ENCODE measurements around the gene RNLS.

DNA sequence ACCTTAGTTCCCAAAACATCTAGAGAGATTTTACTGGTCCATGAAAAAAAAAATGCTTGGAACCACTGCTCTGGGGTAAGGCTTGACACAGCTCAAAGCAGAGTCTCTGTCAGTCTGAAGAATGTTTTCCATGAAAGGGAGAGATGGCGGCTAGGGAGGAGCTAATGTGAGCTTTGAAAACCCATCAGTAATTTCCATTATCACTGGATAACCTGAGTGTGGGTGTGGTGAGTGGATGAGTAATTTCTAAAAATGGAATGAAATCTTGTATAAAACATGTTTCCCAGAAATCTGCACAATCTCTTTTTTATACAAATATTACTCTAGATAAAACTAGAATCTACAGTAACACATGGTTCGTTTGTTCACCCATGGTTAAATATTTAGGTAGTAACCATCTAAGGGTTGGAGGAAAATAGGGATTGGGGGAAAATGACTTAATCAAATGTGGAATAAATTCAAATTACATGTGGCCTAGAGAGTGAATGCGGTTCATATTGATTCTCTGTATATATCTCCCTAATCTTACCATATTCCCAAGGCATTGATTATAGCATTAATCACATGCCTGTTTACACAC lies 289.4 kb downstream of the RNLS start:
- no peak for TF ChIP-seq EZH2 (IDR thresholded peaks at IDR 0.05; ENCODE audit: borderline replicate concordance, low read length)
- TF ChIP-seq, protein P1, sequence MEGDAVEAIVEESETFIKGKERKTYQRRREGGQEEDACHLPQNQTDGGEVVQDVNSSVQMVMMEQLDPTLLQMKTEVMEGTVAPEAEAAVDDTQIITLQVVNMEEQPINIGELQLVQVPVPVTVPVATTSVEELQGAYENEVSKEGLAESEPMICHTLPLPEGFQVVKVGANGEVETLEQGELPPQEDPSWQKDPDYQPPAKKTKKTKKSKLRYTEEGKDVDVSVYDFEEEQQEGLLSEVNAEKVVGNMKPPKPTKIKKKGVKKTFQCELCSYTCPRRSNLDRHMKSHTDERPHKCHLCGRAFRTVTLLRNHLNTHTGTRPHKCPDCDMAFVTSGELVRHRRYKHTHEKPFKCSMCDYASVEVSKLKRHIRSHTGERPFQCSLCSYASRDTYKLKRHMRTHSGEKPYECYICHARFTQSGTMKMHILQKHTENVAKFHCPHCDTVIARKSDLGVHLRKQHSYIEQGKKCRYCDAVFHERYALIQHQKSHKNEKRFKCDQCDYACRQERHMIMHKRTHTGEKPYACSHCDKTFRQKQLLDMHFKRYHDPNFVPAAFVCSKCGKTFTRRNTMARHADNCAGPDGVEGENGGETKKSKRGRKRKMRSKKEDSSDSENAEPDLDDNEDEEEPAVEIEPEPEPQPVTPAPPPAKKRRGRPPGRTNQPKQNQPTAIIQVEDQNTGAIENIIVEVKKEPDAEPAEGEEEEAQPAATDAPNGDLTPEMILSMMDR (conservative IDR thresholded peaks at IDR 0.05 in 1 of 2, IDR thresholded peaks at IDR 0.05 in 1 of 2; ENCODE audit: extremely low read depth in 1 of 2, insufficient read depth in 1 of 2, low read depth in 1 of 2, low read length in 2 of 2), result no peak

Measured in mammary epithelial cell (primary cell).